HepG2 (cell line): ENCODE results near the gene CKS2. TPM values are rescaled to one million over a fixed set of nuclear protein-coding genes. Genes with fewer than 3 reads are reported as not detected.

Experiments used
- CEBPB ChIP-seq: IDR thresholded peaks from 2 replicates; pipeline ENCODE4 v1.6.1; 2011; ENCODE audit warnings: low read depth, low read length, improper control_type of control experiment, borderline replicate concordance
- CSRNP2 ChIP-seq: sonication (generic); formaldehyde crosslinking; conservative IDR thresholded peaks from 2 replicates; pipeline ENCODE4 v1.8.0; 2022; ENCODE audit warnings: low read depth, missing genetic modification reagents
- EEA1 ChIP-seq: sonication (generic); formaldehyde crosslinking; IDR thresholded peaks from 2 replicates; pipeline ENCODE4 v1.5.1; 2020; ENCODE audit warnings: mild to moderate bottlenecking, missing genetic modification reagents, borderline replicate concordance
- EHMT2 ChIP-seq: fragments of 200-600 bp; sonication (generic); IDR thresholded peaks from 2 replicates; pipeline ENCODE4 v1.7.0; 2017; ENCODE audit warnings: antibody characterized with exemption, low read depth, low read length, borderline replicate concordance
- HMG20A ChIP-seq: IDR thresholded peaks from 2 replicates; pipeline ENCODE4 v1.6.1; 2016; ENCODE audit warnings: borderline replicate concordance
- IKZF1 ChIP-seq: fragments of 450-650 bp; IDR thresholded peaks from 2 replicates; pipeline ENCODE4 v1.7.1; 2016
- IRX3 ChIP-seq: sonication (generic); formaldehyde crosslinking; IDR thresholded peaks from 2 replicates; pipeline ENCODE4 v1.8.1; 2023; ENCODE audit warnings: mild to moderate bottlenecking, low read depth, missing genetic modification reagents, borderline replicate concordance
- JUN ChIP-seq: sonication (generic); formaldehyde crosslinking; IDR thresholded peaks from 2 replicates; pipeline ENCODE4 v1.4.0; 2020; ENCODE audit warnings: mild to moderate bottlenecking, missing genetic modification reagents
- PAX8 ChIP-seq: sonication (generic); formaldehyde crosslinking; IDR thresholded peaks from 2 replicates; pipeline ENCODE4 v1.8.0; 2022; ENCODE audit warnings: mild to moderate bottlenecking, missing genetic modification reagents, borderline replicate concordance
- POLR2AphosphoS5 ChIP-seq: IDR thresholded peaks from 2 replicates; pipeline ENCODE4 v1.6.1; 2012; ENCODE audit warnings: low read depth, low read length
- RARG ChIP-seq: sonication (generic); formaldehyde crosslinking; IDR thresholded peaks from 2 replicates; pipeline ENCODE4 v1.4.0; 2020; ENCODE audit warnings: low read depth, mild to moderate bottlenecking, missing genetic modification reagents
- RBAK ChIP-seq: sonication (generic); formaldehyde crosslinking; IDR thresholded peaks from 2 replicates; pipeline ENCODE4 v1.5.1; 2020; ENCODE audit warnings: mild to moderate bottlenecking, missing genetic modification reagents
- REL ChIP-seq: sonication (generic); formaldehyde crosslinking; conservative IDR thresholded peaks from 2 replicates; pipeline ENCODE4 v1.8.0; 2022; ENCODE audit warnings: mild to moderate bottlenecking, missing genetic modification reagents, moderate library complexity
- SNAPC2 ChIP-seq: sonication (generic); formaldehyde crosslinking; IDR thresholded peaks from 2 replicates; pipeline ENCODE4 v1.8.1; 2022; ENCODE audit warnings: mild to moderate bottlenecking, missing genetic modification reagents
- ZNF264 ChIP-seq: sonication (generic); formaldehyde crosslinking; IDR thresholded peaks from 2 replicates; pipeline ENCODE4 v1.4.0; 2020; ENCODE audit warnings: missing genetic modification reagents
- ZNF597 ChIP-seq: sonication (generic); formaldehyde crosslinking; IDR thresholded peaks from 2 replicates; pipeline ENCODE4 v1.5.0; 2020; ENCODE audit warnings: missing genetic modification reagents
- ZNF615 ChIP-seq: sonication (generic); formaldehyde crosslinking; IDR thresholded peaks from 2 replicates; pipeline ENCODE4 v1.5.0; 2020; ENCODE audit warnings: mild to moderate bottlenecking, missing genetic modification reagents, borderline replicate concordance
- polyA plus RNA-seq, 8 experiments: library from polyadenylated mRNA; depleted of rRNA in 3 of 8; stranded (reverse) in 7 of 8; unstranded in 1 of 8; fragments of >200 nt; fragmentation: Illumina TruSeq in 4 of 8; extraction: Trizol in 4 of 8; gene quantifications; 2 replicates each; pipeline versions ENCODE4 v1.2.1 to v1.2.3, GENCODE V29; 2011 to 2016; ENCODE audit warnings: low read depth in 4 of 8, missing spikeins in 1 of 8, mixed read lengths in 1 of 8; ENCODE audit not compliant: insufficient read depth in 1 of 8
- total RNA-seq, 5 experiments: library from RNA; depleted of rRNA; stranded (reverse); fragments of >200 nt; fragmentation: Illumina TruSeq; extraction: Trizol; gene quantifications; 2 replicates each; pipeline ENCODE4 v1.2.3, GENCODE V29; 2016; ENCODE audit warnings: low read depth in 1 of 5
- TF ChIP-seq, protein P1 (sequence below): sonication (generic); formaldehyde crosslinking; IDR thresholded peaks from 2 replicates; pipeline ENCODE4 v1.4.0; 2020; ENCODE audit warnings: mild to moderate bottlenecking, missing genetic modification reagents
- TF ChIP-seq, protein P2 (sequence below): sonication (generic); formaldehyde crosslinking; IDR thresholded peaks from 2 replicates; pipeline ENCODE4 v1.4.0; 2020; ENCODE audit warnings: missing genetic modification reagents
- TF ChIP-seq, protein P3 (sequence below): sonication (generic); formaldehyde crosslinking; IDR thresholded peaks from 2 replicates; pipeline ENCODE4 v1.8.1; 2023; ENCODE audit warnings: missing genetic modification reagents, mild to moderate bottlenecking, borderline replicate concordance

Gene CKS2
- total and polyA plus RNA-seq, 2 of the 13 experiments (the other 11 are each of a cell fraction or from before 2014, with no cell fraction given), result 251 to 317 TPM

GRCh38 chr9:89318123-89319014 is 7.4 kb downstream of the CKS2 start, which contains the start of gene SECISBP2 (continued):
- TF ChIP-seq SNAPC2 (CRISPR knock-in tag), result 0 out of 2 replicates have a peak, but pooled peaks have one; percentile 63
- peak; percentile 86; the same call in 1 of the 2 replicates for TF ChIP-seq ZNF615
- no peak for TF ChIP-seq RARG
- no peak for TF ChIP-seq IRX3 (CRISPR knock-in tag)
- no peak for TF ChIP-seq IKZF1
- TF ChIP-seq, protein P1, sequence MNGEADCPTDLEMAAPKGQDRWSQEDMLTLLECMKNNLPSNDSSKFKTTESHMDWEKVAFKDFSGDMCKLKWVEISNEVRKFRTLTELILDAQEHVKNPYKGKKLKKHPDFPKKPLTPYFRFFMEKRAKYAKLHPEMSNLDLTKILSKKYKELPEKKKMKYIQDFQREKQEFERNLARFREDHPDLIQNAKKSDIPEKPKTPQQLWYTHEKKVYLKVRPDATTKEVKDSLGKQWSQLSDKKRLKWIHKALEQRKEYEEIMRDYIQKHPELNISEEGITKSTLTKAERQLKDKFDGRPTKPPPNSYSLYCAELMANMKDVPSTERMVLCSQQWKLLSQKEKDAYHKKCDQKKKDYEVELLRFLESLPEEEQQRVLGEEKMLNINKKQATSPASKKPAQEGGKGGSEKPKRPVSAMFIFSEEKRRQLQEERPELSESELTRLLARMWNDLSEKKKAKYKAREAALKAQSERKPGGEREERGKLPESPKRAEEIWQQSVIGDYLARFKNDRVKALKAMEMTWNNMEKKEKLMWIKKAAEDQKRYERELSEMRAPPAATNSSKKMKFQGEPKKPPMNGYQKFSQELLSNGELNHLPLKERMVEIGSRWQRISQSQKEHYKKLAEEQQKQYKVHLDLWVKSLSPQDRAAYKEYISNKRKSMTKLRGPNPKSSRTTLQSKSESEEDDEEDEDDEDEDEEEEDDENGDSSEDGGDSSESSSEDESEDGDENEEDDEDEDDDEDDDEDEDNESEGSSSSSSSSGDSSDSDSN, result peak; percentile 73
- TF ChIP-seq RBAK (CRISPR knock-in tag), result no peak
- 0 out of 2 replicates have a peak, but pooled peaks have one; percentile 7 for TF ChIP-seq HMG20A (CRISPR knock-in tag)
- TF ChIP-seq, protein P2, sequence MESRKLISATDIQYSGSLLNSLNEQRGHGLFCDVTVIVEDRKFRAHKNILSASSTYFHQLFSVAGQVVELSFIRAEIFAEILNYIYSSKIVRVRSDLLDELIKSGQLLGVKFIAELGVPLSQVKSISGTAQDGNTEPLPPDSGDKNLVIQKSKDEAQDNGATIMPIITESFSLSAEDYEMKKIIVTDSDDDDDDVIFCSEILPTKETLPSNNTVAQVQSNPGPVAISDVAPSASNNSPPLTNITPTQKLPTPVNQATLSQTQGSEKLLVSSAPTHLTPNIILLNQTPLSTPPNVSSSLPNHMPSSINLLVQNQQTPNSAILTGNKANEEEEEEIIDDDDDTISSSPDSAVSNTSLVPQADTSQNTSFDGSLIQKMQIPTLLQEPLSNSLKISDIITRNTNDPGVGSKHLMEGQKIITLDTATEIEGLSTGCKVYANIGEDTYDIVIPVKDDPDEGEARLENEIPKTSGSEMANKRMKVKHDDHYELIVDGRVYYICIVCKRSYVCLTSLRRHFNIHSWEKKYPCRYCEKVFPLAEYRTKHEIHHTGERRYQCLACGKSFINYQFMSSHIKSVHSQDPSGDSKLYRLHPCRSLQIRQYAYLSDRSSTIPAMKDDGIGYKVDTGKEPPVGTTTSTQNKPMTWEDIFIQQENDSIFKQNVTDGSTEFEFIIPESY (CRISPR knock-in tag), result peak; percentile 46; the same call in 1 of the 2 replicates
- peak; percentile 64; the same call in 1 of the 2 replicates for TF ChIP-seq PAX8 (CRISPR knock-in tag)
- no peak for TF ChIP-seq ZNF597 (CRISPR knock-in tag)
- TF ChIP-seq EHMT2, result no peak
- no peak; the same call in none of the 2 replicates for TF ChIP-seq ZNF264 (CRISPR knock-in tag)
- TF ChIP-seq POLR2AphosphoS5, result peak; percentile 62; the same call in 1 of the 2 replicates
- TF ChIP-seq EEA1 (CRISPR knock-in tag), result peak; percentile 88; the same call in 1 of the 2 replicates
- TF ChIP-seq, protein P3, sequence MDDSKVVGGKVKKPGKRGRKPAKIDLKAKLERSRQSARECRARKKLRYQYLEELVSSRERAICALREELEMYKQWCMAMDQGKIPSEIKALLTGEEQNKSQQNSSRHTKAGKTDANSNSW, result no peak
- TF ChIP-seq CEBPB, result peak; percentile 79; the same call in 1 of the 2 replicates
- TF ChIP-seq REL (CRISPR knock-in tag), result peak; percentile 68; the same call in 1 of the 2 replicates
- peak; percentile 41; the same call in 1 of the 2 replicates for TF ChIP-seq JUN (CRISPR knock-in tag)
- no peak for TF ChIP-seq CSRNP2 (CRISPR knock-in tag)
